H1 (cell line): ENCODE measurements around the gene ZSCAN30. TPM values are rescaled to one million over a fixed set of nuclear protein-coding genes. Genes with fewer than 3 reads are reported as not detected.

ENCODE experiments used
- BACH1 ChIP-seq: IDR thresholded peaks from 2 replicates; pipeline ENCODE4 v1.6.1; 2012; ENCODE audit warnings: low read length, improper control_type of control experiment
- CBX5 ChIP-seq: fragments of 300-800, 300-1000 bp; sonication (generic); IDR thresholded peaks from 2 replicates; pipeline ENCODE4 v1.7.1; 2016; ENCODE audit warnings: antibody characterized with exemption, low read length, low read depth
- CBX8 ChIP-seq: fragments of 300-800, 300-1000 bp; sonication (generic); IDR thresholded peaks from 2 replicates; pipeline ENCODE4 v1.7.1; 2016; ENCODE audit warnings: low read depth, low read length, borderline replicate concordance
- PHF8 ChIP-seq: fragments of 200-600 bp; sonication (generic); conservative IDR thresholded peaks from 2 replicates; pipeline ENCODE4 v1.7.1; 2012; ENCODE audit warnings: low read depth, mild to moderate bottlenecking, inconsistent platforms, low read length, moderate library complexity
- POU5F1 ChIP-seq: IDR thresholded peaks from 2 replicates; pipeline ENCODE4 v1.6.1; 2011; ENCODE audit warnings: low read depth, mild to moderate bottlenecking, low read length, moderate library complexity
- RBBP5 ChIP-seq: IDR thresholded peaks from 2 replicates; pipeline ENCODE4 v1.7.1; 2012; ENCODE audit warnings: low read depth, mild to moderate bottlenecking, inconsistent platforms, low read length, moderate library complexity, borderline replicate concordance
- SP1 ChIP-seq: IDR thresholded peaks from 2 replicates; pipeline ENCODE4 v1.6.1; 2011; ENCODE audit warnings: low read depth, low read length
- SP2 ChIP-seq: IDR thresholded peaks from 2 replicates; pipeline ENCODE4 v1.6.1; 2012; ENCODE audit warnings: mild to moderate bottlenecking, low read length, inconsistent platforms
- polyA plus RNA-seq, 7 experiments: library from polyadenylated mRNA; depleted of rRNA in 3 of 7; stranded (reverse) in 5 of 7; unstranded in 2 of 7; fragments of >200 nt in 5 of 7; fragments of 200-250 nt in 2 of 7; gene quantifications; 1 replicate in 5 of 7; 2 replicates in 1 of 7; 4 replicates in 1 of 7; pipeline versions ENCODE4 v1.2.1 to v1.2.3, GENCODE V29; 2011 to 2013; ENCODE audit warnings: missing spikeins in 2 of 7, mixed read lengths in 2 of 7
- total RNA-seq: library from RNA; stranded (reverse); fragmentation: NEBNext Ultra II Directional; extraction: Animal tissue kit (Norgen Biotek cat#: 25700); gene quantifications from 2 replicates; pipeline ENCODE4 v1.2.1, GENCODE V29; 2021
- TF ChIP-seq, protein P1 (sequence below): fragments of 300-600 bp; sonication (generic); IDR thresholded peaks from 2 replicates; pipeline ENCODE4 v1.7.1; 2012; ENCODE audit warnings: low read length, moderate library complexity, mild to moderate bottlenecking, inconsistent platforms; ENCODE audit not compliant: insufficient replicate concordance
- TF ChIP-seq, protein P2 (sequence below): IDR thresholded peaks from 2 replicates; pipeline ENCODE4 v1.6.1; 2012; ENCODE audit warnings: inconsistent platforms

Gene ZSCAN30
- total and polyA plus RNA-seq, 2 of the 8 experiments (the other 6 are each of a cell fraction or from before 2014, with no cell fraction given), result 4.4 to 10.3 TPM

DNA sequence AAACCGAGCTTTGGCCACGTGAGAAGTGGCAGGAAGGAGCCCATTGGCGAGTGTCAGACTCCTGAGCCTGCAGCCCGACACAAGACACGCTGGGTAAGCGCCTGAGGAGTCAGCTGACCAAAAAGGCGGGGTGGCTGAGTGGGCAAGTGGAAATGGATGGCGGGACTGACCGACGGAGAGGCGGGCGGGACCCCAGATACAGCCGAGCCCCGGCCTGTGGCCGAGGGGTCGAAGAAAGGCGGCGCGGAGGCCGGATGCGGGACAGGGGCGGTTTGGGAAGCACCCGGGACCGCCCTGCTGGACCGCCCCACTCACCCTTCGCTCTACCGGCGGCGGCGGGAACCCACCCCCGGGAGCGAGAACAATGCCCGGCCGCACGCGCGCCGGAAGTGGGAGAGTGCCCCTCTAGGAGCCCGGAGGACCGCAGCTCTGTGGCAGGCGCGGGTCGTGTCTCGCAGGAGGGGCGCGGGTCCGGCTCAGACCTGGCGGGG lies 22.8 kb downstream of the ZSCAN30 start (continued):
- TF ChIP-seq, protein P1, sequence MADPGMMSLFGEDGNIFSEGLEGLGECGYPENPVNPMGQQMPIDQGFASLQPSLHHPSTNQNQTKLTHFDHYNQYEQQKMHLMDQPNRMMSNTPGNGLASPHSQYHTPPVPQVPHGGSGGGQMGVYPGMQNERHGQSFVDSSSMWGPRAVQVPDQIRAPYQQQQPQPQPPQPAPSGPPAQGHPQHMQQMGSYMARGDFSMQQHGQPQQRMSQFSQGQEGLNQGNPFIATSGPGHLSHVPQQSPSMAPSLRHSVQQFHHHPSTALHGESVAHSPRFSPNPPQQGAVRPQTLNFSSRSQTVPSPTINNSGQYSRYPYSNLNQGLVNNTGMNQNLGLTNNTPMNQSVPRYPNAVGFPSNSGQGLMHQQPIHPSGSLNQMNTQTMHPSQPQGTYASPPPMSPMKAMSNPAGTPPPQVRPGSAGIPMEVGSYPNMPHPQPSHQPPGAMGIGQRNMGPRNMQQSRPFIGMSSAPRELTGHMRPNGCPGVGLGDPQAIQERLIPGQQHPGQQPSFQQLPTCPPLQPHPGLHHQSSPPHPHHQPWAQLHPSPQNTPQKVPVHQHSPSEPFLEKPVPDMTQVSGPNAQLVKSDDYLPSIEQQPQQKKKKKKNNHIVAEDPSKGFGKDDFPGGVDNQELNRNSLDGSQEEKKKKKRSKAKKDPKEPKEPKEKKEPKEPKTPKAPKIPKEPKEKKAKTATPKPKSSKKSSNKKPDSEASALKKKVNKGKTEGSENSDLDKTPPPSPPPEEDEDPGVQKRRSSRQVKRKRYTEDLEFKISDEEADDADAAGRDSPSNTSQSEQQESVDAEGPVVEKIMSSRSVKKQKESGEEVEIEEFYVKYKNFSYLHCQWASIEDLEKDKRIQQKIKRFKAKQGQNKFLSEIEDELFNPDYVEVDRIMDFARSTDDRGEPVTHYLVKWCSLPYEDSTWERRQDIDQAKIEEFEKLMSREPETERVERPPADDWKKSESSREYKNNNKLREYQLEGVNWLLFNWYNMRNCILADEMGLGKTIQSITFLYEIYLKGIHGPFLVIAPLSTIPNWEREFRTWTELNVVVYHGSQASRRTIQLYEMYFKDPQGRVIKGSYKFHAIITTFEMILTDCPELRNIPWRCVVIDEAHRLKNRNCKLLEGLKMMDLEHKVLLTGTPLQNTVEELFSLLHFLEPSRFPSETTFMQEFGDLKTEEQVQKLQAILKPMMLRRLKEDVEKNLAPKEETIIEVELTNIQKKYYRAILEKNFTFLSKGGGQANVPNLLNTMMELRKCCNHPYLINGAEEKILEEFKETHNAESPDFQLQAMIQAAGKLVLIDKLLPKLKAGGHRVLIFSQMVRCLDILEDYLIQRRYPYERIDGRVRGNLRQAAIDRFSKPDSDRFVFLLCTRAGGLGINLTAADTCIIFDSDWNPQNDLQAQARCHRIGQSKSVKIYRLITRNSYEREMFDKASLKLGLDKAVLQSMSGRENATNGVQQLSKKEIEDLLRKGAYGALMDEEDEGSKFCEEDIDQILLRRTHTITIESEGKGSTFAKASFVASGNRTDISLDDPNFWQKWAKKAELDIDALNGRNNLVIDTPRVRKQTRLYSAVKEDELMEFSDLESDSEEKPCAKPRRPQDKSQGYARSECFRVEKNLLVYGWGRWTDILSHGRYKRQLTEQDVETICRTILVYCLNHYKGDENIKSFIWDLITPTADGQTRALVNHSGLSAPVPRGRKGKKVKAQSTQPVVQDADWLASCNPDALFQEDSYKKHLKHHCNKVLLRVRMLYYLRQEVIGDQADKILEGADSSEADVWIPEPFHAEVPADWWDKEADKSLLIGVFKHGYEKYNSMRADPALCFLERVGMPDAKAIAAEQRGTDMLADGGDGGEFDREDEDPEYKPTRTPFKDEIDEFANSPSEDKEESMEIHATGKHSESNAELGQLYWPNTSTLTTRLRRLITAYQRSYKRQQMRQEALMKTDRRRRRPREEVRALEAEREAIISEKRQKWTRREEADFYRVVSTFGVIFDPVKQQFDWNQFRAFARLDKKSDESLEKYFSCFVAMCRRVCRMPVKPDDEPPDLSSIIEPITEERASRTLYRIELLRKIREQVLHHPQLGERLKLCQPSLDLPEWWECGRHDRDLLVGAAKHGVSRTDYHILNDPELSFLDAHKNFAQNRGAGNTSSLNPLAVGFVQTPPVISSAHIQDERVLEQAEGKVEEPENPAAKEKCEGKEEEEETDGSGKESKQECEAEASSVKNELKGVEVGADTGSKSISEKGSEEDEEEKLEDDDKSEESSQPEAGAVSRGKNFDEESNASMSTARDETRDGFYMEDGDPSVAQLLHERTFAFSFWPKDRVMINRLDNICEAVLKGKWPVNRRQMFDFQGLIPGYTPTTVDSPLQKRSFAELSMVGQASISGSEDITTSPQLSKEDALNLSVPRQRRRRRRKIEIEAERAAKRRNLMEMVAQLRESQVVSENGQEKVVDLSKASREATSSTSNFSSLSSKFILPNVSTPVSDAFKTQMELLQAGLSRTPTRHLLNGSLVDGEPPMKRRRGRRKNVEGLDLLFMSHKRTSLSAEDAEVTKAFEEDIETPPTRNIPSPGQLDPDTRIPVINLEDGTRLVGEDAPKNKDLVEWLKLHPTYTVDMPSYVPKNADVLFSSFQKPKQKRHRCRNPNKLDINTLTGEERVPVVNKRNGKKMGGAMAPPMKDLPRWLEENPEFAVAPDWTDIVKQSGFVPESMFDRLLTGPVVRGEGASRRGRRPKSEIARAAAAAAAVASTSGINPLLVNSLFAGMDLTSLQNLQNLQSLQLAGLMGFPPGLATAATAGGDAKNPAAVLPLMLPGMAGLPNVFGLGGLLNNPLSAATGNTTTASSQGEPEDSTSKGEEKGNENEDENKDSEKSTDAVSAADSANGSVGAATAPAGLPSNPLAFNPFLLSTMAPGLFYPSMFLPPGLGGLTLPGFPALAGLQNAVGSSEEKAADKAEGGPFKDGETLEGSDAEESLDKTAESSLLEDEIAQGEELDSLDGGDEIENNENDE, result no peak
- TF ChIP-seq SP1 (no peak), PHF8 (no peak), SP2 (peak; percentile 38), CBX8 (no peak), POU5F1 (no peak), BACH1 (no peak), RBBP5 (no peak), CBX5 (no peak)
- TF ChIP-seq, protein P2, sequence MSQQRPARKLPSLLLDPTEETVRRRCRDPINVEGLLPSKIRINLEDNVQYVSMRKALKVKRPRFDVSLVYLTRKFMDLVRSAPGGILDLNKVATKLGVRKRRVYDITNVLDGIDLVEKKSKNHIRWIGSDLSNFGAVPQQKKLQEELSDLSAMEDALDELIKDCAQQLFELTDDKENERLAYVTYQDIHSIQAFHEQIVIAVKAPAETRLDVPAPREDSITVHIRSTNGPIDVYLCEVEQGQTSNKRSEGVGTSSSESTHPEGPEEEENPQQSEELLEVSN, result peak; percentile 72; the same call in 1 of the 2 replicates
